ENCODE measurements around the gene PLEKHO2.

- TF ChIP-seq, protein P1, sequence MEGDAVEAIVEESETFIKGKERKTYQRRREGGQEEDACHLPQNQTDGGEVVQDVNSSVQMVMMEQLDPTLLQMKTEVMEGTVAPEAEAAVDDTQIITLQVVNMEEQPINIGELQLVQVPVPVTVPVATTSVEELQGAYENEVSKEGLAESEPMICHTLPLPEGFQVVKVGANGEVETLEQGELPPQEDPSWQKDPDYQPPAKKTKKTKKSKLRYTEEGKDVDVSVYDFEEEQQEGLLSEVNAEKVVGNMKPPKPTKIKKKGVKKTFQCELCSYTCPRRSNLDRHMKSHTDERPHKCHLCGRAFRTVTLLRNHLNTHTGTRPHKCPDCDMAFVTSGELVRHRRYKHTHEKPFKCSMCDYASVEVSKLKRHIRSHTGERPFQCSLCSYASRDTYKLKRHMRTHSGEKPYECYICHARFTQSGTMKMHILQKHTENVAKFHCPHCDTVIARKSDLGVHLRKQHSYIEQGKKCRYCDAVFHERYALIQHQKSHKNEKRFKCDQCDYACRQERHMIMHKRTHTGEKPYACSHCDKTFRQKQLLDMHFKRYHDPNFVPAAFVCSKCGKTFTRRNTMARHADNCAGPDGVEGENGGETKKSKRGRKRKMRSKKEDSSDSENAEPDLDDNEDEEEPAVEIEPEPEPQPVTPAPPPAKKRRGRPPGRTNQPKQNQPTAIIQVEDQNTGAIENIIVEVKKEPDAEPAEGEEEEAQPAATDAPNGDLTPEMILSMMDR (IDR thresholded peaks at IDR 0.05 in 4 of 5, conservative IDR thresholded peaks at IDR 0.05 in 1 of 5) = no peak
- no peak for TF ChIP-seq POLR2A (IDR thresholded peaks at IDR 0.05)
Observed at GRCh38 chr15:64916365-64916764, 74.7 kb downstream of the PLEKHO2 start.
